Neural crest cell (in vitro differentiated cells): ENCODE data around the gene MDFIC2. TPM values are rescaled to one million over a fixed set of nuclear protein-coding genes. Genes with fewer than 3 reads are reported as not detected.
"Not testable (repeated sequence)": the region's sequence is repeated elsewhere in the genome, so short reads cannot be mapped to it uniquely, and the experiment has no call there.

Source experiments
- DNase-seq: peaks from one replicate; pipeline ENCODE4 v3.0.0; 2021; ENCODE audit warnings: low read depth, mixed read lengths, low spot score
- H3K27ac Mint-ChIP-seq: one replicate; pipeline ENCODE4 v1.8.0; 2021; ENCODE audit warnings: mild to moderate bottlenecking, mixed read lengths; ENCODE audit not compliant: unreplicated experiment
- H3K27me3 Mint-ChIP-seq: 2 replicates; pipeline ENCODE4 v1.8.0; 2021; ENCODE audit warnings: low read depth, mild to moderate bottlenecking, mixed read lengths
- H3K36me3 Mint-ChIP-seq: 2 replicates; pipeline ENCODE4 v1.8.0; 2021; ENCODE audit warnings: low read depth, mild to moderate bottlenecking, mixed read lengths
- H3K4me1 Mint-ChIP-seq: 2 replicates; pipeline ENCODE4 v1.8.0; 2021; ENCODE audit warnings: mixed read lengths
- H3K4me3 Mint-ChIP-seq: one replicate; pipeline ENCODE4 v1.8.0; 2021; ENCODE audit warnings: mild to moderate bottlenecking, mixed read lengths
- H3K9me3 Mint-ChIP-seq: 2 replicates; pipeline ENCODE4 v1.8.0; 2021; ENCODE audit warnings: mixed read lengths
- total RNA-seq: library from RNA; stranded (reverse); gene quantifications from 2 replicates; pipeline ENCODE4 v1.2.1, GENCODE V29; 2021
- TF ChIP-seq, protein P1 (sequence below): fragments of 200-600 bp; sonication (generic); conservative IDR thresholded peaks from 2 replicates; pipeline ENCODE4 v1.5.0; 2021; ENCODE audit warnings: antibody characterized with exemption, mild to moderate bottlenecking

Gene MDFIC2
- total RNA-seq, 1 donor from 2014 or later = not detected

DNA sequence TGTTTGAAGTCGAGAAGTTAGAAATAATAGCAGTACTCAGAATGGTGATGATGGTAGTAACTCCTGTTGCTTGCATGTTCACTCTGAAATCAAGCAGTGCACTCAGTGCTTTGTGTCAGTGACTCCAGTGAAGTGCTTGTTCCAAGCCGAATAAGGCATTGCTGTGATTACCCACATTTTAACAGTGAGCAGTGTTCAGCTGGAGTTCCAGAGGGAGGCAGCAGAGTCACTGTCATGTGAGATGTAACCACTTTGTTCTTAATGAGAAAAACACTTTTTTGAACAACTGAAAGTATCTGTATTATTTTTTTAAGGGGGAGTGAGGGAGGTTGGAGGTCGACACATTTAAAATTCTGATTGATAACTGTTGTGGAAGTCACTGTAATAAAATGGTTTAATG, 3.7 kb downstream of the MDFIC2 start:
- peaks cover 4% of the 10 kb centered on the region for H3K4me1 Mint-ChIP-seq

DNA sequence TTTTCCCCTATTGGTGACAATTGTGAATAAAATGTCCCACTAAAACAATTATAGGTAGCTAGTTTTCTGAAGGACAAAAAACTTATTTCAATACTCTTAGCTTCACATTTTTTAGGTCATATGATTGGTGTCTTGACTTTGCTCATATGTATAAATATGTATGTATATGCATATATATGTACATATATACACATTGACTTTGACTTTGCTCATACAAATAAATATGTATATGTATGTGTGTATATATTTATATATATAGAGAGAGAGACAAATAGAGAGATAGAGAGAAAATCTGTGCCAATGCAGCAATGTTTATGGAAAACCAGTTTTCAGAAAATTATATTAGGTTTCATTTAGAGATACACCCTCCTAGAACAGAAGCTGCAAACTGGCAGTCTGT, 5.7 kb downstream of the MDFIC2 start:
- Mint-ChIP-seq H3K27me3 (no peaks in the 10 kb centered on the region), H3K4me1 (peaks cover 4% of the 10 kb centered on the region), H3K4me3 (no peak overlapping the region), H3K27ac (no peak overlapping the region), H3K36me3 (no peaks in the 10 kb centered on the region), H3K9me3 (peaks cover 3% of the 10 kb centered on the region)
- TF ChIP-seq, protein P1, sequence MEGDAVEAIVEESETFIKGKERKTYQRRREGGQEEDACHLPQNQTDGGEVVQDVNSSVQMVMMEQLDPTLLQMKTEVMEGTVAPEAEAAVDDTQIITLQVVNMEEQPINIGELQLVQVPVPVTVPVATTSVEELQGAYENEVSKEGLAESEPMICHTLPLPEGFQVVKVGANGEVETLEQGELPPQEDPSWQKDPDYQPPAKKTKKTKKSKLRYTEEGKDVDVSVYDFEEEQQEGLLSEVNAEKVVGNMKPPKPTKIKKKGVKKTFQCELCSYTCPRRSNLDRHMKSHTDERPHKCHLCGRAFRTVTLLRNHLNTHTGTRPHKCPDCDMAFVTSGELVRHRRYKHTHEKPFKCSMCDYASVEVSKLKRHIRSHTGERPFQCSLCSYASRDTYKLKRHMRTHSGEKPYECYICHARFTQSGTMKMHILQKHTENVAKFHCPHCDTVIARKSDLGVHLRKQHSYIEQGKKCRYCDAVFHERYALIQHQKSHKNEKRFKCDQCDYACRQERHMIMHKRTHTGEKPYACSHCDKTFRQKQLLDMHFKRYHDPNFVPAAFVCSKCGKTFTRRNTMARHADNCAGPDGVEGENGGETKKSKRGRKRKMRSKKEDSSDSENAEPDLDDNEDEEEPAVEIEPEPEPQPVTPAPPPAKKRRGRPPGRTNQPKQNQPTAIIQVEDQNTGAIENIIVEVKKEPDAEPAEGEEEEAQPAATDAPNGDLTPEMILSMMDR = no peak
- DNase-seq = no peak

More for the DNA sequence above, 3.7 kb downstream of the MDFIC2 start:
- Mint-ChIP-seq H3K36me3 (no peaks in the 10 kb centered on the region), H3K27me3 (no peaks in the 10 kb centered on the region), H3K4me3 (no peak overlapping the region), H3K9me3 (peaks cover 3% of the 10 kb centered on the region), H3K27ac (no peak overlapping the region)
- TF ChIP-seq, protein P1 = peak; percentile 42
- no peak for DNase-seq

DNA sequence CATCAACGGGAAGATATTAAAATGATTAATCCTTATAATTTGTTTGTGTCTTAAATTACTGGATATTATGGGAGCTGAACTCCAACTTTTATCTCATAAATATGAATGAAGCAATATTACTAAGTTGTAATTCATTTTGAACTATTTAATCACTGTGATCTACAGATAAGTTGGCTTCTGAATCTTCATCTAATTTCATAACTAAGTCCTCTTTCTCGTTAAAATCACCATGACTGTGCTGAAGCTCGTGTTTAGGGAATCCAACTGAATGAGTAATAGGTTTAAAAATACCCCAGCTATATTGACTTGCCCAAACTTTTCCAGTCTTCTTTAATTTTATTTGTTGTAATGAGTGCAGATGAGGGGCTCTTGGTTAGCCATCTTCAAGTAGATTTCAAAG, 14.1 kb downstream of the MDFIC2 start:
- Mint-ChIP-seq H3K36me3 (no peaks in the 10 kb centered on the region), H3K4me3 (no peak overlapping the region), H3K9me3 (no peaks in the 10 kb centered on the region), H3K4me1 (no peaks in the 10 kb centered on the region), H3K27ac (no peak overlapping the region), H3K27me3 (no peaks in the 10 kb centered on the region)
- no peak for DNase-seq
- TF ChIP-seq, protein P1 = no peak

DNA sequence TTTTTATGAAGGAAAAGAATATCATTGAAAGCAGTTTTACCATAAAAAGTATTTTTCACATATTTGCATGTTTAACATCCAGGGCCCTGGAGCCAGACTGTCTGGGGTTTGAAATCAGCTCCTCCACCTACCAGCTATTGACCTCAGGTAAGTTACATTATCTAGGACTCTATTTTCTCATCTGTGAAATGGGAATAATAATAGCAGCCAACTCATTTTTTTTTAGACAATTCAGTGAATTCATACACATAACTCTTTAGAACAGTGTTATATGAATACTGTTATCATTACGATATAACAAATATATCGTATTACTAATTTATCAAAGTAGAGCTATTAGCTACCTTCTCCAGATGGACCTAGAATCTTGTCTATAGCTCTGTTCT, 21.3 kb downstream of the MDFIC2 start:
- TF ChIP-seq, protein P1 = no peak
- Mint-ChIP-seq H3K4me1 (no peaks in the 10 kb centered on the region), H3K27me3 (no peaks in the 10 kb centered on the region), H3K4me3 (no peak overlapping the region), H3K27ac (no peak overlapping the region), H3K9me3 (no peaks in the 10 kb centered on the region), H3K36me3 (peaks cover 4% of the 10 kb centered on the region)
- DNase-seq = no peak

DNA sequence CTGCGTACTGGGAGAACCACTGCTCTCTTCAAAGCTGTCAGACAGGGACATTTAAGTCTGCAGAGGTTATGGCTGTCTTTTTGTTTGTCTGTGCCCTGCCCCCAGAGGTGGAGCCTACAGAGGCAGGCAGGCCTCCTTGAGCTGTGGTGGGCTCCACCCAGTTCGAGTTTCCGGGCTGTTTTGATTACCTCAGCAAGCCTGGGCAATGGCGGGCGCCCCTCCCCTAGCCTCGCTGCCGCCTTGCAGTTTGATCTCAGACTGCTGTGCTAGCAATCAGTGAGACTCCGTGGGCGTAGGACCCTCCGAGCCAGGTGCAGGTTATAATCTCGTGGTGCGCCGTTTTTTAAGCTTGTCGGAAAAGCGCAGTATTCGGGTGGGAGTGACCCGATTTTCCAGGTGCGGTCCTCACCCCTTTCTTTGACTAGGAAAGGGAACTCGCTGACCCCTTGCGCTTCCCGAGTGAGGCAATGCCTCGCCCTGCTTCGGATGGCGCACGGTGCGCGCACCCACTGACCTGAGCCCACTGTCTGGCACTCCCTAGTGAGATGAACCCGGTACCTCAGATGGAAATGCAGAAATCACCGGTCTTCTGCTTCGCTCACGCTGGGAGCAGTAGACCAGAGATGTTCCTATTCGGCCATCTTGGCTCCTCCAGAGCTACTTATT, 21.9 kb downstream of the MDFIC2 start:
- not testable (repeated sequence) for H3K4me3 Mint-ChIP-seq, DNase-seq, H3K27ac Mint-ChIP-seq, H3K4me1 Mint-ChIP-seq, H3K9me3 Mint-ChIP-seq, H3K36me3 Mint-ChIP-seq, H3K27me3 Mint-ChIP-seq

DNA sequence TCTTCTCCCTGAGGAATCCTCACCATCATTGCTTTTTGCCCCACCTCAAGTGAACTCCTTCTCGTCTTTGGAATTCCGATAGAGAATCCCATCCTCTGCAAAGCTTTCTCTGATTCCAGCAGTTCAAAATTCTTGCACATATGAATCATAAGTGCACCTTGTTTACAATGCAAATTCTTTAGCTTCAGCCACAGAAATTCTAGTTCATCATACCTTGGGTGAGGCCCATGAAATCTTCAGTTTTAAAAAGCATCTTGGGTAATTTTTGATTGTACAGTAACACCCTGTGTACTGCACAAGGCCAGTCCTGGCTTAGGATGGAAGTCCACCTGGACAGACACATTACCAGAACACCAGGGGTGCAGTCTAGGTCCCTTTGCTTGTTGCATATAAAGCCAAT, 30.8 kb downstream of the MDFIC2 start:
- Mint-ChIP-seq H3K4me3 (no peak overlapping the region), H3K4me1 (no peaks in the 10 kb centered on the region), H3K27ac (no peak overlapping the region), H3K36me3 (peaks cover 4% of the 10 kb centered on the region), H3K9me3 (peaks cover 4% of the 10 kb centered on the region), H3K27me3 (no peaks in the 10 kb centered on the region)
- TF ChIP-seq, protein P1 = no peak
- DNase-seq = no peak
